ENCODE results near the gene EPB41L4B.
"Not testable (repeated sequence)": the region's sequence is repeated elsewhere in the genome, so short reads cannot be mapped to it uniquely, and the experiment has no call there.

EPB41L4B gene

DNA sequence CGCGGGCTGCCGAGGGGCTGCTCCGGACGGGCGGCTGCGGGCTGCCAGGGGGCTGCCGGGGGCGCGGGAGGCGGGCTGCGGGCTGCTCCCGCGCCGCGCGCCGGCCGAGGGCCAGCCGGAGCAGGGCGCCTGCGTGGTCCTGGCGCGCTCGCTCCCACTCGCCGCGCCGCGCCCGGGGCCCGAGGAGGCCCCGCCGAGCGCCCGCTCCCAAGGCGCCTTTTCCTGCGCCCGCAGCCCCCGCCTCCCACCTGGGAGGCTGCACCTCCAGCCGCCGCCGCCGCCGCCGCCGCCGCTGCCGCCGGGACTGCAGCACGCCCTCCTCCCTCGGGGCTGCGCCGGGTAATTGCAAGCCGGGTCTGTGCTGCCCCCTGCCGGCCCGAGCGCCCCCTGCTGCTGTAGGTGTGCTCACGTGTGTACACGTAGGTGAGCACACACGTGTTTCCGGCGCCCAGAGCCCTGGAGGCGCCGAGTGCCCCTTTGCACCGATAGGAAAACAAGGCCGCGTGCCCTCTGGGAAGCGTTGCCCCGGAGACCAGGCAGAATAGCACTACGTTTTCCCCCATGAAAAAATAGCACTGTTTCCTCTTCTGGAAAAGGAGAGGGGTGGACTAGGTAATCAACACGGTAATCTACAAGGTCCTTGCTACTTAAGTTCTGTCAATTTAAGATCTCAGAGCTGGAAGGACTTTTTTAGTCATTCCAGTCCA, at the start of gene EPB41L4B:
TSS of gene EPB41L4B (minus strand) at position 318 of the 707 bp plus-strand sequence. CDS start 613 bp downstream, outside the sequence.
- DNase-seq, result peak in 1 of 2 experiments; percentile 36

DNA sequence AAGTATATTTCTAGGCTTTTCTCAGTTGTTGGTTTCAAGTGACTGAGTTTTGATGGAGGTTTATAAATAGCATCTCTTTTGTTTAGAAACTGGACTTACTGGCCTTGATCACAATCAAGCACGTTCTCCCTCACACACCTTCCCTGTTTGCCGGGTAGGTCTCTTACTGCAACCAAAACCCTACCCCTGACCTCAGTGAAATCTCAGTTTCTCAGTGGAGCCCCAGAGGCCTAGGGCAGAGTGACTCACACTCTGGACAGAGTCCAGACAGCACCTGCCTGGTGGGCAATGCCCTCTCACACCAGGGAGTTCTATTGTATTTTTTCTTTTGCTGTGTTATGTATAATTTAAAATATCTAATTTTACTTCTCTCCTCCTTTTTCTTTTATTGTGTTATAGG, 48.4 kb upstream of the EPB41L4B start:
- no peak for DNase-seq

DNA sequence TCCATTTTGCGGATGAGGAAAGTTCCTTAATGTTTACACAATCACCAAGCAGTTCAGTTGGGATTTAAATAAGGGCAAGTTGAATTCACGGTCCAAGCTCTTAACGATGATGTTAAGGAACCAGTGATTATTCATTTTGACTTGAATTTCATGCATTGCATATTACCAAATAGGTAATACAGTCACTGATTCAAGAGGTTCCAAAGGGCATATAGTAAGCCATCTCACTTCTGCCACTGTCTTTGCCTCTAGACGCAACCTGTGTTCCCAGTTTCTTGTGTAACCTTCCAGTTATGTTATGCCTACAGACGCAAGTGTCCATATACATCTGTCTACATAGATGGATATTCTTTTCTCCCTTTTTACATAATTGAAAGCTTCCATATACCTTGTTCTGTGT, 39.9 kb upstream of the EPB41L4B start:
- no peak for DNase-seq

DNA sequence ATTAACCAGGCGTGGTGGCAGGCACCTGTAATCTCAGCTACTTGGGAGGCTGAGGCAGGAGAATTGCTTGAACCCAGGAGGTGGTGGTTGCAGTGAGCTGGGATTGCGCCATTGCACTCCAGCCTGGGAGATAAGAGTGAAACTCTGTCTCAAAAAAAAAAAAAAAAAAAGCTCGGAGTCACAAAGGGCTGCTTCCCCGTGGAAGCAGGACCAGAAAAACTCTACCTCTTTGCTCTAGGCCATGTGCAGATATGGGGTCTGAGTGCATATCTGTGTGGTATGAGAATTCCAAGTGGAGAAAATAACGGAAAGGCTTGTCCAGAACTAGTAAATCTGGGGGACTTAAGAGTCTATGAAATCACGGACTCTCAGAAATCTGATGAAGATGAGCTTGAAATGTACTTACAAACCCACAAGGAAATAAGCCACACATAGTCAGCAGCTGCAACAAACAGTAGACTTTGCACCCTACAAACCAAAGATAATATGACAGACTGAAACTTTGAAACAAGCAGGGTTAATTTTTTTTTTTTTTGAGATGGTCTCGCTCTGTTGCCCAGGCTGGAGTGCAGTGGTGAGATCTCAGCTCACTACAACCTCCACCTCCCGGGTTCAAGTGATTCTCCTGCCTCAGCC, 38.2 kb upstream of the EPB41L4B start:
- DNase-seq, result not testable (repeated sequence)

DNA sequence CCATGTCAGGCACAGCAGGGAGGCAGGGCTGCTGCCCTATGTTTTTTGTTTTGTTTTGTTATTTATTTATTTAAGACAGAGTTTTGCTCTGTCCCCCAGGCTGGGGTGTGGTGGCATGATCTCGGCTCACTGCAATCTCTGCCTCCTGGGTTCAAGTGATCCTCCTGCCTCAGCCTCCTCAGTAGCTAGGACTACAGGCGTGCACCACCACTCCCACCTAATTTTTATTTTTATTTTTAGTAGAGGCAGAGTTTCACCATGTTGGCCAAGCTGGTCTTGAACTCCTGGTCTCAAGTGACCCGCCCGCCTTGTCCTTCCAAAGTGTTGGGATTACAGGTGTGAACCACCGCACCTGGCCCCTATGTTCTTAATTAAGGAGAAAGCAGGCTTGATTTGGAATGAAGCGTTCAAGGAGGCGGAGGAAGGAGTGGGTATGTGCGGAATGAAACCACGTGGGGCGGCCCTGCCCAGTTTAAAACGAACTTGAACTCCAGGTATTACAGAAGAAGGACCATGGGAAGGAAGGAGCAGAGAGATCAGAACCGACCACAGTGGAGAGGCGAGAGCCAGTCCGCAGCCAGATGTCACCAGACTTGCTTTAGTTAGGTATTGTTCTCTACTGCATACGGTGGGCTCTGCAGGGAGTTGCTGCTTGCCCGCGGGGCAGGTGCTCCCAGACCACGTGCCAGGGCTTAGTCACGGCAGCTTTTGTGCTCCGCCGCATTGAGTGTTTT, 34.9 kb upstream of the EPB41L4B start:
- no peak for DNase-seq

DNA sequence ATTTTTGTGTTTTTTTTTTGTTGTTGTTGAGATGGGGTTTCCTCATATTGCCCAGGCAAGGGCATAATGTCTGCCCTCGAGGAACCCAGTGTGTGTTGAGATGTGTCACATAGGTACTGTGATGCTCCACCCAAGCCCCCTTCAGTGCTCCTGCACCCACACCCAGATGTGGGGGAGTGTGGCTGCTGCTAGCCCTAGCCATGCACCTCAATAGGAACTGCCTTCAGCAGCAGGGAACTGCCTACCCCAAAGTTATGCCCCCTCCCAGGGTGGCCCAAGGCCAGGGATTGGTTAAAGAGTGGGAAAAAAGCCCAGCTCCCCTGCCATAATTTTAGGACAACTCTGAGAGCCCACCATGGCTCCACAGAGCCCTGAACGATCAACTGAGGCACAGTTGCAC, 33.3 kb upstream of the EPB41L4B start:
- DNase-seq, result no peak

DNA sequence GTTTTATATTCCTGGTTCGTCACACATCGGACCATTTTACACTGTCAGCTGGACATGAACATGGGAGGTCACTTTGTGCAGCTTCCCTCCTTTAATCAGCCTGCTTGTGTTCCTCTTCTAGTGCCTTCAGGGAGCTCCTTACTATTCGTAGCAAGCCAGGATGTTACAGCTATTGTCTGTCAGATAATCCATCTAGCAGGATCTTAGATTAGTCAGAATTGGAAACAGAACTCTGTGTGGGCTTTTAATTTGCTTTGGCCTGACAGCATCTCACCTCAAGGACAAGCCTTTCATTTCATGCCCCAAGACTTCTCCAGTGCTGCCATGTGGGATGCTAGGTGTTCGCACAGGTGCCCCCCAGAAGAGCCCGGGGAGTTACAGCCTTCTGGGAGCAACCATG, 30.2 kb upstream of the EPB41L4B start:
- DNase-seq, result no peak

DNA sequence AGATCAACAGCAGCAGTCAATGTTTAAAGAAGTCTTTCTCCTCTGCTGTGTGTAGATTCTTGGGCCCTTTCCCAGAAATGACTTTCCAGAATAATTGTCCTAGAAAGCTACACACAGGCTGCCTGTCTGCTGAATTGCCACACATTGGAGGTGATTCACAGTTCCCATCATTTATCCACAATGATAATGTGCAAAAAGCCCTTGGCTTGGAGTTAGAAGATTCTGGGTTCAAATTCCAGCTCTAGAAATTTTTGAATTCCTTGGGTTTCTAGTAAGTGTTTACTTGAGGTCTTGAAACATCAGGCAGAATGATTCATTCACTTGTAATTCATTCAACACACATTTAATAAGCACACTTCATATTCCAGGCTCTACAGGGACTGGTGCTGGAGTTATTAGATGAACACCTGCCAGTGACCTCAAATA, 28.6 kb upstream of the EPB41L4B start:
- no peak for DNase-seq

DNA sequence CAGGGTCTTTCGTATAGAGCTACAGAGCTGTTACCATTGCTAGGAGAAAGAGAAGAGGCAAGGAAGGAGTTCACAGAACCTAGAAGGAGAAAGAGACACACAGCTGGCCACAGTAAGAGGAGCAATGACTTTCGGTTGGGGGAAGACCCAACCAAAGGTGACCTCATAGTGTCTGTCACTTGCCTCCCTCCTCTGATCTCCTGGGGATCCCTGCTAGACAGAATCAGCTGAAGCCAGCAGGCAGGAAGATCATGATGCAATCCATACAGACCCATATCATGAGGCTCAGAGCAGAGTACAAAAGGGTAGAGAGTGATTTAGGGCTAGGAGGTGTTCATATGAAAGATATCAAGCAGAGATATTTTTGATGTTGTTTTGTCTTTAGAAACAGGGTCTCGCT, 26.0 kb upstream of the EPB41L4B start:
- DNase-seq, result no peak

DNA sequence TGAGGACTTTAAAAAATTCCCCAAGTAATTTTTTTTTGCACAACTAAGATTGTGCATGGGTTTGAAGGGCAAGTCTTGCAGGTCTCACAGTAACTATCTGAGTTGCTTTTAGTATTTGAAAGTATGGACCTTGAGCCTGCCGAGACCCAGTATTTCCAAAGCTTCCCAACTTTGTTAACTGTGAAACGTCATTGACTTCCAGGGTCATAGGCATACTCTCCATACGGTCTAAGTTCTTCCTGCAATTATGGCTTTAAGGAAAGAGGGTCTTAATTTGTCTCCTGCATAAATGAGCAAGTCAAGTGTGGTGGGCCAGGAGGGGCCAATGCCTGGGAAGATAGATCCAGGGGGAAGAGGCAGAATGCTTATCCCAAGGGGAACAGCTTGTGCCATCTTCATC, 24.0 kb upstream of the EPB41L4B start:
- no peak for DNase-seq

DNA sequence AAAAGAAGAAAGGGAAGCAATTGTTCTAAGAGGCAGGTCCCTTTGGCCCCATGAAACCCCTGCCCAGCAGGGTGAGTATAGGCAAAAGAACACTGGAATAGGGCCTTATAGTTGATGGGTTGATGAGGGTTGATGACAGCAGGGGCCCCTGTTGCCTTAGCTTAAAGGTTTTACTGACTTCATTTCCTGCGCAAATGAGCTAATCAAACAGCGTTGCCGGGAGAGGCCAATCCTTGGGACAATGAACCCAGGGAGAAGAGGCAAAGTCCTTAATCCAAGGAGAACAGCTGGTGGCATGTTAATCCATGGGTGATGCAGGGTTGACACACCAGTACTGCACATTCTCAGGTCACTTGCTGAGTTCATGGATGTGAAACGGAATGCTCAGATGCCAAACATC, 22.0 kb upstream of the EPB41L4B start:
- no peak for DNase-seq

DNA sequence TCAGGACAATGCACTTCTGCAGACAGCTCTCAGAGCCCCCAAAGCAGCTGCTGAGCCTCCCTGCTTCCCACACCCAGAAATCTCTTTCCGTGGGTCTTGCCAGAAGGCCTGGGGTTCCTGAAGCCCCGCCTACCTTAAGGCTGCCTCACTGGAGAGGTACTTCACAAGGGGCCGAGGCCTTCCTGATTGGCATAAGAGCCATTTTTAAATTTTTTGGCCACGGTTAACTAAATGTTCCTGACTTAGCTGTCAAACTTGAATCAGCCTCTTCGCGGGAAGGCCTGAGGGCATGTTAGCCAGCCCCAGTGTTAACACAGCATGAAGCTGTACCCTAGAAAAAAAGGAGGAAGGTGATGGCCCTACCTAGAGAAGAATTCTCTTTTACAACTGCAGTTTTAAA, 20.7 kb upstream of the EPB41L4B start:
- DNase-seq, result no peak

DNA sequence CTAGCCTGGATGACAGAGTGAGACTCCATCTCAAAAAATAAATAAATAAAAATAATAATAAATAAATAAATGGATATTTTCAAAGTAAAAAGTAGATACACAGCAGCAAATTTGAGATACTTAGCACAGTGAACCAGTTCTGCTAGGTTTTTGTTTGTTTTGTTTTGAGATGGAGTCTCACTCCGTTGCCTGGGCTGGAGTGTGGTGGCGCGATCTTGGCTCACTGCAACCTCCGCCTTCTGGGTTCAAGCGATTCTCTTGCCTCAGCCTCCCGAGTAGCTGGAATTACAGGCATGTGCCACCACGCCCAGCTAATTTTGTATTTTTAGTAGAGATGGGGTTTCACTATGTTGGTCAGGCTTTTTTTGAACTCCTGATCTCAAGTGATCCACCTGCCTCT, 20.1 kb upstream of the EPB41L4B start:
- DNase-seq, result not testable (repeated sequence)

DNA sequence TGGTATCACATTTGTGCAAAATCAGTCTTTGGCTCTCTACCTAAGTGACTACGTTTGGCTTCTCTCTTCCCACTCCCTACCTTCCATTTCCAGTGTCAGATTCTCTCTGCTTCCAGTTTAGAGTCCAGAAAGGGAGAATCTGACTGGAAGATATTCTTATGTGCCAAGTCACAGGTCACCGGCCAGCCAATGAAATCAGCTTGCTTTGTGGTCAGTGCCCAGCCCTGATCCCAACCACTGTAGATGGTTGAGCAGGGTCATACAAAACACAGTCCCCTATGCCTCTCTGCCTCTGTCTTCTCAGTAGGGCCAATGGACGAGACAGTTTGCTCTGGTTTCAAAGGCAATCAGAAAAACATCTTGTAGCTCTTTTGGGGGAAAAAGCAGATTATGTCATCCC, 15.6 kb upstream of the EPB41L4B start:
- no peak for DNase-seq

DNA sequence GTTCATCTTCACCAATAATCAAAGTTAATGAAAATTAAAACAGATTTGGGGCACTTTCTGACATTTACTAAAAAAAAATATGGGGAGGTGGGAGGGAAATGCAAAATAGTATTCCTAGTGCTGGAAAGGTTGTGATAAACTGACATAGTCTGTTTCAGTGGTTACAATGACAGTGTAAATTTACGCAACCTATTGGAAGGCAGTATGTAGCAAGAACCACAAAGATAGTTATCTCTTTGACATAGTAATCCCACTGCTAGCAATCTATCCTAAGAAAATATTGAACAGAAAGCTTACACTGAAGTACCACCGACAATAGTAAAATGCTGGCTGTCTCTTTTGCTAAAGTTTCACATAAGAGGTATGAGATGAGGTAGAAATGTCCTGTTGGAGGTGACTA, 15.1 kb upstream of the EPB41L4B start:
- DNase-seq, result no peak

DNA sequence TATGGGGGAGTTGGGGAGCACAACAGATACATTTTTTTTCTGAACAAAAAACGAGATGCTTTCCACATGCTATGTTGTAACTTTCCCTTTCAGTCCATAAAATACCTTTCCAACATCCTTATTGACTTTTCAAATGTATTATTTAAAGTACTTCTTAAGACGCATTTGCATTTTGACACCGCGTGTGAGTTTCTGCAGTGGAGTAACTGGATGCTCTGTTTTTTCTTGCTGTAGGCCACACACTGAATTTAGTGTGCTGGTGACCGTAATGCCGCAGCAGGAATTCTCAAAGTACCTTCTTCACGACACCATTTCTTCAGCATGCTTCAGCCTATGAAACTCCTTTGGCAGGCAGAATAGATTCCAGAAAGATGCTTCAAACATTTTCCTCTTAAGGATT, 14.3 kb upstream of the EPB41L4B start:
- DNase-seq, result no peak

DNA sequence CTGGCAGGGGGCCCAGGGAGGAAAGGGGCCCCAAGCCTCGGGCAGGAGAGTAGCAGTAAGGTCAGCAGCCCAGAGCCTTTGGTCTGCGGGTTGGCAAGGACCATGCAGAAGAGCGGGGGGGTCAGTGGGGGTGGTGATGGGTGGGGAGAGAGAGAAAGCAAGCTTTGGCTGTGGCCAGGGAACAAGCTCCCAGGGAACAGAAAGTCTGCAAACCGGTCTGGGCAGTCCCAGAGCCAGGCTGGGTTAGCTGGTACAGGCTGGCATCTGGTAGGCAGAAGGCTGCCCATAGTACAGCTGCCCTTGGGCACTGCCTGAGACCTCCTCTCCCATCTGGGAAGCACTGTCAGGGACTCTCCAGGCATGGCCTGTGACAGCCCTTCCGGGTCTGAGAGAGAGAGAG, 10.5 kb upstream of the EPB41L4B start:
- DNase-seq, result no peak

DNA sequence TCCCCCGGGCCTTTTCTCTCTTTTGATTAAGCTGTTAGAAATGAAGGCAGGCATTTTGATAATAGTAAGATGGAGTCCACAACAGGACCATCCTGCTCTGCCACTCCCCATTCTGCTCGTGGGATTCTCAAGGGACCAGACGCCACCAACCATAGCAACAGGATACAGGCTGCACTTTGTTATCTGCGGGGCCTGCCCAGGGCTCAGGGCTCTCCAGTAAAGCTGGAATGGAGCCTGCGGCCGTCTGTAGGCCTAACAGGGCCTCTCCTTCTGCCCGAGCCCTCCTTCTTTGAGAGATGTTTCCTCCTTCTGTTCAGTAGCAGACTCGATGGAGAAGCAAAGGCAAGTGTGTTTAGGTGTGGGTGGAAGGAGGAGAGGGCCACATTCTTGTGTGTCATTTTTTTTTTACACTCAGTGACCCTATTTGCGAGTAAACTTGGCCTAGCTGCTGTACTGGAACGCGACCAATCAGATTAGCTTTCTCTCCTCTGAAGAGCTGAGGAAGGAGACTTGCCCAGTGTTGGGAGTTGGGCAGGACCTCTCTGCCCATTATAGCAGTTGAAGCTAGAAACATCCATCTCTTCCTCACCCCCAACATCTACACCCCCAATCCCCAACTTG, 8.9 kb upstream of the EPB41L4B start:
- DNase-seq, result no peak

DNA sequence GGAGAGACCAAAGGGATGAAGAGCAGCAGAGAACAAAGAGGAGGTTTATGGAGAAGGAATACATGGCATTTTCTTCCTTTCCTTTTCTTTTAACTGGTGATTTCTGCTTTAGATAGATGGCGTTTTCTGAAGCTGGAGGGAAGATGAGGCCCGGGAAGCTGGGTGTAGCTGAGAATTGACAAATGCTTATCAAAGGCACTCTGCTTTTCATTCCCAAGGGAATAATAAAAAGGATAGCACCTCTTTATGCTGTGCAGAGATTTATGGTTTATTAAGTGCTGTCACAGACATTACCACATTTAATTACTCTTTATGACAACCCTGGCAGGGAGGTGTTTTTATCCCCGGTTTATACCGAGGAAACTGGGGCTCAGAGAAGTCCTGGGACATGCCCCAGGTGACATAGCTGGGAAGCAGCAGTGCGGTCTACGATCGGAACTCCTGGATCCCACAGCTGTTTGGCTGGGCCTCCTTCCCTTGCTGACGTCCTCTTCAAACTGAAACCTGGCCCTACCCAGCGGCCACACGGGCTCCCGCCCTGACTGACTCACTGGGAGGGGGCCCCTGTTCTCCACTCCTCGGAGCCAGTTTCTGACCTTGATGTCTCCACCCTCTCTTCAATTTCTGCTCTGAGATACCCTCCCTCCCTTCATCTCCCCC, 8.2 kb upstream of the EPB41L4B start:
- no peak for DNase-seq

DNA sequence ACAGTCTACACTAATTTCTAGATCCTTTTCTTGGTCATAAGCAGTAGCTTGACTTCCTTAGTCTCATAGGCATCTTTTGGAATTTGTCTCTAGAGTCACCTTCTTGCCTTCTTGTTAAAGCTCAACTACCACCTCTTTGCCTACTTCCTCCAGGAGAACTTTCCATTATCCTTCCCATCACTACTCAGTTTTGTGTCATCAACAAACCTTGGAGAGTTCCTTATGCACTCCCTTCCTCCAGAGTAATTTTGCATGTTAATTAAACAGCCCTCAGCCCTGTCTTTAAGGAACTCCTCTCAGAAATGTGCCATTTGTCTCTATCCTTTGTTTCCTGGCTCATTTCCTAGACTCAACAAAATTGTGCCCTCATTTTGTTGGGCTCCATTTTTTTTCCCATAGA, 4.2 kb upstream of the EPB41L4B start:
- no peak for DNase-seq

DNA sequence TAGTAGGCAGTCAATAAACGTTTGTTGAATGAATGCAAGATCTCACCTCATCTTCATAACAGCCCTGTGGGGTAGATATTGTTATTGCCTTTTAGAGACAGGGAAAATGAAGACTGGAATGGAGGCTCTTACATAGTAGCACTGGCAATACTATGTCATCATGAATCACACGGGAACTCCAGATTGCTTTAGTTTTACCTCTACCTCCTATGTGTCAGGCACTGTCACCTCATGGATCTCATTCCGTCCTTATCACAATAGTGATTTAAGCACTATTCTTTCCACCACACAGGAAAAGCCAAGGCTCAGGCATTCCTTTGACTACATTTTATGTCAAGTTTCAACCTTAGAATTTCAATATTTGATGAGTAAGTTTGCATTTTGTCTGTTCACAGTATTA, 2.9 kb upstream of the EPB41L4B start:
- DNase-seq, result no peak

DNA sequence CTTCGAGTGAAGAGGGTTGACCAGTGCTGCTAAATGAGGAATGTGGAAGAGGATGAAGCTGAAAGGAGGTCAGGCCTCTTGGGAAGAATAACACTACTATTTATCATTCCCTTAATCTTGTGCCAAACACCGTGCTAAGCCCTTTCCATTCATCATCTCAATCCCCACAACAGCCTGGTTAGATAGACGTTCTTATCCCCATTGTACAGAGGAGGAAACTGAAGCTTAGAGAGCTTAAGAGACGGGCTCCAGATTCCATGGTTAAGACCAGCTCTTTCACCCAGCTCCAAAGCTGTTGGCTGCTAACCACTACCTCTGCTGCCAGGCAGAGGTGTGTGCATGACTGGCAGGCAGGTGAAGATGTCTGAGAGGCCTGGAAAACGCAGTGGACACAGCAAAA, 868 bp upstream of the EPB41L4B start:
- no peak for DNase-seq

DNA sequence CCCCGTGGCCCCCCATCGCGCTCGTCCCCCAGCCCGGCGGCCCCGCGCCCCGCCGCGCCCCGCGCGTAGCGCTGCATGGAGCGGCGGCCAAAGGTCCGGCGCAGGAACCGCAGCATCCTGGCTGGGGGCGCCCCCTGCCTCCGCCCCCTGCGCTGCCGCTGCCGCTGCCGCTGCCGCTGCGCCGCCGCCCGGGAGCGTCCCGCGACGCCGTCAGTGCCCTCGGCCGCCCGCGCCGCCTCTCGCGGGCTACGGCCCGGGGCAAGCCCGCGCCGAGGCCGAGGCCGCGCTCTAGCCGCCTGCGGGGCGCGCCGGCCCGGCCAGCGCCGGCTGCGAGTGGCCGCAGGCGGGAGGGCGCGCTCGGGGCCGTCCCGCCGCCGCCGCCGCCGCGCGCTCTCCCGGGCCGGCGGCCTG, 523 bp downstream of the EPB41L4B start:
- DNase-seq, result no peak
